Measurements from ENCODE around the gene EN1. TPM values are rescaled to one million over a fixed set of nuclear protein-coding genes. Genes with fewer than 3 reads are reported as not detected.

EN1 gene
- total RNA-seq, 1 experiment from 2014 or later: not detected

DNA sequence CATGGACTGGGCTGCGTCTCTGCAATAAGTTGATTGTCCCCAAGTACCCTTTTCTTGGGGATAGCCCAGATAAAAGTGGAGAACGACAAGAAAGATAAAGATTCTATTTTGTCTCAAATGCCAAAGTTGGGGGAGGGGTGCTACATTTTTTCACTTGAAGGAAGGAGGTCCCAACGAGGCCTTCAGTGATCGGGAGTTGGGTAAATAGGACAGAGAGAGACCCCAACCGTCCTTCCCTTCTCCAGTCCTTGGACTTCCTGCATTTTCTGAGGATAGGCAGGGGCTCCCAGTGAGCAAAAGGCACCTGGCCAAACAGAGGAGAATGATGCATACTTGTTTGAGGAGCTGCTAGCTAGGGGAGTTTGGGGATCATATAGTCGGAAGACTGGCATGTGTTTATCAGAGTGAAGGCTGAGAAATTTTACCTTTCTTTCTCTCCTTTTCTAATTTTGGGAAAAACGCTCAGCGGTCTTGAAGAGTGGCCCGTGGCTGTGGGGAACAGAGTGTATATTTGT, 3.5 kb upstream of the EN1 start:
- no peak for TF ChIP-seq ZNF671 (CRISPR knock-in tag; IDR thresholded peaks at IDR 0.05)
- TF ChIP-seq, protein P1, sequence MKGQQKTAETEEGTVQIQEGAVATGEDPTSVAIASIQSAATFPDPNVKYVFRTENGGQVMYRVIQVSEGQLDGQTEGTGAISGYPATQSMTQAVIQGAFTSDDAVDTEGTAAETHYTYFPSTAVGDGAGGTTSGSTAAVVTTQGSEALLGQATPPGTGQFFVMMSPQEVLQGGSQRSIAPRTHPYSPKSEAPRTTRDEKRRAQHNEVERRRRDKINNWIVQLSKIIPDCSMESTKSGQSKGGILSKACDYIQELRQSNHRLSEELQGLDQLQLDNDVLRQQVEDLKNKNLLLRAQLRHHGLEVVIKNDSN (CRISPR knock-in tag; IDR thresholded peaks at IDR 0.05): no peak
- TF ChIP-seq CREB1 (CRISPR knock-in tag; IDR thresholded peaks at IDR 0.05): no peak
- no peak for TF ChIP-seq GRHL2 (CRISPR knock-in tag; IDR thresholded peaks at IDR 0.05; ENCODE audit: insufficient replicate concordance, severe bottlenecking)
- TF ChIP-seq, protein P2, sequence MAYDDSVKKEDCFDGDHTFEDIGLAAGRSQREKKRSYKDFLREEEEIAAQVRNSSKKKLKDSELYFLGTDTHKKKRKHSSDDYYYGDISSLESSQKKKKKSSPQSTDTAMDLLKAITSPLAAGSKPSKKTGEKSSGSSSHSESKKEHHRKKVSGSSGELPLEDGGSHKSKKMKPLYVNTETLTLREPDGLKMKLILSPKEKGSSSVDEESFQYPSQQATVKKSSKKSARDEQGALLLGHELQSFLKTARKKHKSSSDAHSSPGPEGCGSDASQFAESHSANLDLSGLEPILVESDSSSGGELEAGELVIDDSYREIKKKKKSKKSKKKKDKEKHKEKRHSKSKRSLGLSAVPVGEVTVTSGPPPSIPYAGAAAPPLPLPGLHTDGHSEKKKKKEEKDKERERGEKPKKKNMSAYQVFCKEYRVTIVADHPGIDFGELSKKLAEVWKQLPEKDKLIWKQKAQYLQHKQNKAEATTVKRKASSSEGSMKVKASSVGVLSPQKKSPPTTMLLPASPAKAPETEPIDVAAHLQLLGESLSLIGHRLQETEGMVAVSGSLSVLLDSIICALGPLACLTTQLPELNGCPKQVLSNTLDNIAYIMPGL (CRISPR knock-in tag; IDR thresholded peaks at IDR 0.05): no peak
- TF ChIP-seq, protein P3, sequence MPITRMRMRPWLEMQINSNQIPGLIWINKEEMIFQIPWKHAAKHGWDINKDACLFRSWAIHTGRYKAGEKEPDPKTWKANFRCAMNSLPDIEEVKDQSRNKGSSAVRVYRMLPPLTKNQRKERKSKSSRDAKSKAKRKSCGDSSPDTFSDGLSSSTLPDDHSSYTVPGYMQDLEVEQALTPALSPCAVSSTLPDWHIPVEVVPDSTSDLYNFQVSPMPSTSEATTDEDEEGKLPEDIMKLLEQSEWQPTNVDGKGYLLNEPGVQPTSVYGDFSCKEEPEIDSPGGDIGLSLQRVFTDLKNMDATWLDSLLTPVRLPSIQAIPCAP (CRISPR knock-in tag; IDR thresholded peaks at IDR 0.05): no peak
- no peak overlapping the region for H3K27ac Mint-ChIP-seq
- peaks cover 62% of the 10 kb centered on the region for H3K4me1 Mint-ChIP-seq
- H3K9me3 Mint-ChIP-seq: no peaks in the 10 kb centered on the region
- ChIA-PET CTCF (no interaction called here), POLR2A (no interaction called here)
- no peak overlapping the region for H3K4me3 Mint-ChIP-seq
- DNase-seq (ENCODE audit: low spot score) (no peak), ATAC-seq (no peak)
- H3K36me3 Mint-ChIP-seq: no peaks in the 10 kb centered on the region
- H3K27me3 Mint-ChIP-seq (ENCODE audit: low read depth): peaks cover 97% of the 10 kb centered on the region

DNA sequence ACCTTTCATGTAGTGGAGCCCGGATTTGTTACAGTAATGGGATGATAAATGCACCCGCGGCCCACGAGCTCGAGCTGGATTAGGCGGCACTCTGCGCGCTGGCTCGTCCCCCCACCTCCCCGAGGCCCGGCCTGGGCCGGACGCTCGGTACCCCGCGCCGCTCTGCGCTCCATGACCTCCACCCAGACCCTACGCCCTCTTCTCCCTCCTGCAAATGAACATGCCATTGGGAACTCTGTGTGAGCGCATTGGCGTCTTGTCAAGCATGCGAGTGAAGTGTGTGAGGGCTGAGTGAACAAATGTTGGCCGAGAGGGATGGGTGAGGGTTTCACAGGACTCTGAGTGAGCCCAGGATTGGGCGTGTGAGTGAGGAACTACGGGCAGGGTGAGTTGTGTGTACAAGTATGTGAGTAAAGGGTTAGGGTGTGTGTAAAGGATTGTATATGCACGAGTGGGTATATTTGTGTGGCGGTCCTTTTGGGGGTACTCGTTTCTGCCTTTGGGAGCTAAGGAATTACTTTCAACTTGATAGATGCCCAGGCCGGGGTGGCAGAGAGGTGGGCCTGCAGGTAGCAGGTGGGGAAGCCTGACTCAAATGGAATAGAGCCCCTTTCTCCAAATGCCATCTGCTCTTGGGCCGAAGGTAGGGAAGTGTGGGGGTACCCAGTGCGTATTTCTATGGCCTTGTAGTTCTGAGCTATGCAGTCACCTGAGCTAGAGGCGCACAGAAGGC, 2.9 kb upstream of the EN1 start:
- Mint-ChIP-seq H3K27ac (no peak overlapping the region), H3K27me3 (ENCODE audit: low read depth) (peaks cover 97% of the 10 kb centered on the region), H3K9me3 (no peaks in the 10 kb centered on the region), H3K4me1 (peaks cover 68% of the 10 kb centered on the region), H3K4me3 (peak overlapping the region; percentile 18; the same call in 1 of the 2 replicates), H3K36me3 (peaks cover 3% of the 10 kb centered on the region; the same call in 1 of the 2 replicates)
- DNase-seq (ENCODE audit: low spot score): no peak
- CTCF ChIA-PET: no interaction called here
- TF ChIP-seq FOXJ3 (CRISPR knock-in tag; IDR thresholded peaks at IDR 0.05; ENCODE audit: borderline replicate concordance): no peak
- ATAC-seq: no peak
- POLR2A ChIA-PET: no interaction called here

DNA sequence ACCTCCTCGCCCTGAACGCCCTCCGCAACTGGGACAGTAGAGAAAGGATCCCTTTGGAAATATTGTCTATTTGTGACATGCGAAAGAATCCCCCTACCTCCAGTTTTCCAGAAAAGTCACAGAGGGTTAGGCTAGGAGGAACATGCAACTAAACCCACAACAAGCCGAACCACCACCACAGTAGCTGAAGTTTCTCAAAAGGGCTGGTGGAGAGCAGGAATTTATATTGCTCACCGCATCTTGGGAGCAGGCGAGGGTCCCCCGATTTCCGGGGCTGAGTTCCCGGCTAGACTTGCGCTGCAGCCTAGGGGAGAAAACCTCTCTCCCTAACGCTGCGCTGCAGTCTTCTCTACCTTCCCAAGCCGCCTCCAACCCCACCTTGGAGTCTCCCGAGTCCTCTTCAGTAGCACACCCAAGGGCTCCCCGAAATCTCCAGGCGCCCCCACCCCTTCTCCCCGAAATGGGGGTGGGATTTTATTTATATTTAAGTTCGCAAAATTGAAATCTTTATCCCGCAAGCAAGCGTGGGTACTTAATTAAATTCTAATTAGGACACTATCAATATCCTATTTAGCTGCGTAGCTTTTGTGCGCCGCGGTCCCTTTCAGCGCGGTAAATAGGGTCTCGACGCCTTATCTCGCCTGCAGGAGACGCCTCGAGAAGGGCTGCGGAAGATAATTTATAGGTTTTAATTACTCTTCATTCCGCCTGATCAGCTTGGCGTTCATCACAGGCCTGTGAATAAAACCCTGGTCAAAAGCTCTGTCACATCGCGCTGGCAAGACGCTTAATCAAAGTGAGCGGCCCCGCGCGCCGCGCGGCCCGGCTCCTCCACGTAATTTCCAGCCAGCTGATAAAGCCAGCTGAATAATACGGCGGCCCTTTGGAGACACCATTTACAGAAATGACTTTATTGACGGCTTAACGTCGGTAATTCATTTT, 2.0 kb upstream of the EN1 start:
- Mint-ChIP-seq H3K27ac (no peak overlapping the region), H3K36me3 (peaks cover 3% of the 10 kb centered on the region; the same call in 1 of the 2 replicates), H3K27me3 (ENCODE audit: low read depth) (peaks cover 97% of the 10 kb centered on the region), H3K4me1 (peaks cover 74% of the 10 kb centered on the region), H3K9me3 (no peaks in the 10 kb centered on the region), H3K4me3 (peak overlapping the region; percentile 62)
- no peak for TF ChIP-seq ELF4 (CRISPR knock-in tag; IDR thresholded peaks at IDR 0.05; ENCODE audit: low read depth)
- TF ChIP-seq, protein P4, sequence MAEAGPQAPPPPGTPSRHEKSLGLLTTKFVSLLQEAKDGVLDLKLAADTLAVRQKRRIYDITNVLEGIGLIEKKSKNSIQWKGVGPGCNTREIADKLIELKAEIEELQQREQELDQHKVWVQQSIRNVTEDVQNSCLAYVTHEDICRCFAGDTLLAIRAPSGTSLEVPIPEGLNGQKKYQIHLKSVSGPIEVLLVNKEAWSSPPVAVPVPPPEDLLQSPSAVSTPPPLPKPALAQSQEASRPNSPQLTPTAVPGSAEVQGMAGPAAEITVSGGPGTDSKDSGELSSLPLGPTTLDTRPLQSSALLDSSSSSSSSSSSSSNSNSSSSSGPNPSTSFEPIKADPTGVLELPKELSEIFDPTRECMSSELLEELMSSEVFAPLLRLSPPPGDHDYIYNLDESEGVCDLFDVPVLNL (CRISPR knock-in tag; IDR thresholded peaks at IDR 0.05; ENCODE audit: borderline replicate concordance, low read depth): no peak
- no peak for TF ChIP-seq ESRRA (CRISPR knock-in tag; IDR thresholded peaks at IDR 0.05; ENCODE audit: borderline replicate concordance)
- TF ChIP-seq, protein P5, sequence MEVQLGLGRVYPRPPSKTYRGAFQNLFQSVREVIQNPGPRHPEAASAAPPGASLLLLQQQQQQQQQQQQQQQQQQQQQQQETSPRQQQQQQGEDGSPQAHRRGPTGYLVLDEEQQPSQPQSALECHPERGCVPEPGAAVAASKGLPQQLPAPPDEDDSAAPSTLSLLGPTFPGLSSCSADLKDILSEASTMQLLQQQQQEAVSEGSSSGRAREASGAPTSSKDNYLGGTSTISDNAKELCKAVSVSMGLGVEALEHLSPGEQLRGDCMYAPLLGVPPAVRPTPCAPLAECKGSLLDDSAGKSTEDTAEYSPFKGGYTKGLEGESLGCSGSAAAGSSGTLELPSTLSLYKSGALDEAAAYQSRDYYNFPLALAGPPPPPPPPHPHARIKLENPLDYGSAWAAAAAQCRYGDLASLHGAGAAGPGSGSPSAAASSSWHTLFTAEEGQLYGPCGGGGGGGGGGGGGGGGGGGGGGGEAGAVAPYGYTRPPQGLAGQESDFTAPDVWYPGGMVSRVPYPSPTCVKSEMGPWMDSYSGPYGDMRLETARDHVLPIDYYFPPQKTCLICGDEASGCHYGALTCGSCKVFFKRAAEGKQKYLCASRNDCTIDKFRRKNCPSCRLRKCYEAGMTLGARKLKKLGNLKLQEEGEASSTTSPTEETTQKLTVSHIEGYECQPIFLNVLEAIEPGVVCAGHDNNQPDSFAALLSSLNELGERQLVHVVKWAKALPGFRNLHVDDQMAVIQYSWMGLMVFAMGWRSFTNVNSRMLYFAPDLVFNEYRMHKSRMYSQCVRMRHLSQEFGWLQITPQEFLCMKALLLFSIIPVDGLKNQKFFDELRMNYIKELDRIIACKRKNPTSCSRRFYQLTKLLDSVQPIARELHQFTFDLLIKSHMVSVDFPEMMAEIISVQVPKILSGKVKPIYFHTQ (CRISPR knock-in tag; IDR thresholded peaks at IDR 0.05): no peak
- TF ChIP-seq NFATC4 (CRISPR knock-in tag; IDR thresholded peaks at IDR 0.05): no peak
- TF ChIP-seq, protein P6, sequence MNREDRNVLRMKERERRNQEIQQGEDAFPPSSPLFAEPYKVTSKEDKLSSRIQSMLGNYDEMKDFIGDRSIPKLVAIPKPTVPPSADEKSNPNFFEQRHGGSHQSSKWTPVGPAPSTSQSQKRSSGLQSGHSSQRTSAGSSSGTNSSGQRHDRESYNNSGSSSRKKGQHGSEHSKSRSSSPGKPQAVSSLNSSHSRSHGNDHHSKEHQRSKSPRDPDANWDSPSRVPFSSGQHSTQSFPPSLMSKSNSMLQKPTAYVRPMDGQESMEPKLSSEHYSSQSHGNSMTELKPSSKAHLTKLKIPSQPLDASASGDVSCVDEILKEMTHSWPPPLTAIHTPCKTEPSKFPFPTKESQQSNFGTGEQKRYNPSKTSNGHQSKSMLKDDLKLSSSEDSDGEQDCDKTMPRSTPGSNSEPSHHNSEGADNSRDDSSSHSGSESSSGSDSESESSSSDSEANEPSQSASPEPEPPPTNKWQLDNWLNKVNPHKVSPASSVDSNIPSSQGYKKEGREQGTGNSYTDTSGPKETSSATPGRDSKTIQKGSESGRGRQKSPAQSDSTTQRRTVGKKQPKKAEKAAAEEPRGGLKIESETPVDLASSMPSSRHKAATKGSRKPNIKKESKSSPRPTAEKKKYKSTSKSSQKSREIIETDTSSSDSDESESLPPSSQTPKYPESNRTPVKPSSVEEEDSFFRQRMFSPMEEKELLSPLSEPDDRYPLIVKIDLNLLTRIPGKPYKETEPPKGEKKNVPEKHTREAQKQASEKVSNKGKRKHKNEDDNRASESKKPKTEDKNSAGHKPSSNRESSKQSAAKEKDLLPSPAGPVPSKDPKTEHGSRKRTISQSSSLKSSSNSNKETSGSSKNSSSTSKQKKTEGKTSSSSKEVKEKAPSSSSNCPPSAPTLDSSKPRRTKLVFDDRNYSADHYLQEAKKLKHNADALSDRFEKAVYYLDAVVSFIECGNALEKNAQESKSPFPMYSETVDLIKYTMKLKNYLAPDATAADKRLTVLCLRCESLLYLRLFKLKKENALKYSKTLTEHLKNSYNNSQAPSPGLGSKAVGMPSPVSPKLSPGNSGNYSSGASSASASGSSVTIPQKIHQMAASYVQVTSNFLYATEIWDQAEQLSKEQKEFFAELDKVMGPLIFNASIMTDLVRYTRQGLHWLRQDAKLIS (CRISPR knock-in tag; IDR thresholded peaks at IDR 0.05; ENCODE audit: borderline replicate concordance): no peak
- TF ChIP-seq FOXJ3 (CRISPR knock-in tag; IDR thresholded peaks at IDR 0.05; ENCODE audit: borderline replicate concordance): no peak
- CTCF ChIA-PET: interaction anchor here (1.0 to 1.7 kb wide), 2 partner anchors 9 to 628 kb away, joined by 3 to 6 read pairs; no protein-coding TSS in a partner anchor
- POLR2A ChIA-PET: interaction anchor here (0.9 kb wide), 1 partner anchor 11 kb away, joined by 3 read pairs; no protein-coding TSS in a partner anchor
- ATAC-seq (no peak), DNase-seq (ENCODE audit: low spot score) (no peak)
